Measurements from ENCODE around the gene NKG7.

The NKG7 gene

GRCh38 chr19:51386882-51387520, 14.5 kb upstream of the NKG7 start:
- no peak for TF ChIP-seq CTCF (IDR thresholded peaks at IDR 0.05)
- DNase-seq (ENCODE audit: low spot score): no peak
- Histone ChIP-seq H3K27ac (no peak overlapping the region), H3K4me3 (no peak overlapping the region)

- no peak for DNase-seq (ENCODE audit: low spot score)
- no peak overlapping the region for H3K27ac ChIP-seq
- no peak overlapping the region for H3K4me3 ChIP-seq
- no peak for TF ChIP-seq CTCF (IDR thresholded peaks at IDR 0.05)
These were observed 9.6 kb upstream of the NKG7 start for GRCh38 chr19:51382004-51382403.

- no peak for DNase-seq (ENCODE audit: low spot score)
- TF ChIP-seq CTCF (IDR thresholded peaks at IDR 0.05): no peak
- Histone ChIP-seq H3K4me3 (no peak overlapping the region), H3K27ac (no peak overlapping the region)
These were observed 7.9 kb upstream of the NKG7 start for GRCh38 chr19:51380379-51380778.

GRCh38 chr19:51377422-51377821, 5.0 kb upstream of the NKG7 start:
- DNase-seq (ENCODE audit: low spot score): no peak
- TF ChIP-seq CTCF (IDR thresholded peaks at IDR 0.05): no peak
- H3K4me3 ChIP-seq: no peak overlapping the region
- no peak overlapping the region for H3K27ac ChIP-seq

- no peak overlapping the region for H3K4me3 ChIP-seq
- no peak for TF ChIP-seq CTCF (IDR thresholded peaks at IDR 0.05)
- H3K27ac ChIP-seq: no peak overlapping the region
- no peak for DNase-seq (ENCODE audit: low spot score)
These were observed 3.2 kb upstream of the NKG7 start for GRCh38 chr19:51375504-51376221.

- no peak for TF ChIP-seq CTCF (IDR thresholded peaks at IDR 0.05)
- no peak overlapping the region for H3K4me3 ChIP-seq
- no peak for DNase-seq (ENCODE audit: low spot score)
- H3K27ac ChIP-seq: no peak overlapping the region
These were observed 319 bp downstream of the NKG7 start for GRCh38 chr19:51372021-51372648.
